ENCODE results near the gene MYO1B.

The MYO1B gene

DNA sequence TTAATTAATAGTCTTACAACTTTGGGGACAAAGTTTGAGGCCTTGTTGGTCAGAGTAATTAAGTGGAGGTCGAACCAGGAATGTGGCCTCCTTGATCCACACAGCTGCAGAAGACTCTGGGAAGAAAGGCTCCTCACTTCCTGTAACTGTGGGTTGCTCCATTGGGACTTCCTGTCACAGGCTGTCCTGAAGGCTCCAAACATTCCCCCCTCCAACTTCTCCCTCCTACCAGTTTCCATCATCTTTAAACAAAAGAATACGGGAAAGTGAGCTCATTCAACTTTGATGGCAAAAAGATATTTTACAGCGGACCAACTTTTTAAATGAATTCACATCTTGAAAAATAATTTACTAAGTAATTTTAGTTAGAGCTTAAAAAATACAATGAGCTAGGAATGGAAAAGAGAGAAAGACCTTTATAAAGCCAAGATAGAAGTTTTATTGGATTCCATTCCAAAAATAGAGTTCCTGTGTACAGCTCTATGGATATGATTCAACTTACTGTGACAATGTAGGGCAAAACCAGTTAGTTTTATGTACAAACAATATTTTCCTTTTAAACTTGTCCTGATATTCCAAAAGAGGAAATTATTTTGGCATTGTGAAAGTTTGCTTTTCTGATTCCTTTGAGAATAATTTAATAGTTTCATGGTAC lies 220.7 kb downstream of the MYO1B start:
- peak overlapping the region; percentile 27 for H3K27ac ChIP-seq
- TF ChIP-seq, protein P1, sequence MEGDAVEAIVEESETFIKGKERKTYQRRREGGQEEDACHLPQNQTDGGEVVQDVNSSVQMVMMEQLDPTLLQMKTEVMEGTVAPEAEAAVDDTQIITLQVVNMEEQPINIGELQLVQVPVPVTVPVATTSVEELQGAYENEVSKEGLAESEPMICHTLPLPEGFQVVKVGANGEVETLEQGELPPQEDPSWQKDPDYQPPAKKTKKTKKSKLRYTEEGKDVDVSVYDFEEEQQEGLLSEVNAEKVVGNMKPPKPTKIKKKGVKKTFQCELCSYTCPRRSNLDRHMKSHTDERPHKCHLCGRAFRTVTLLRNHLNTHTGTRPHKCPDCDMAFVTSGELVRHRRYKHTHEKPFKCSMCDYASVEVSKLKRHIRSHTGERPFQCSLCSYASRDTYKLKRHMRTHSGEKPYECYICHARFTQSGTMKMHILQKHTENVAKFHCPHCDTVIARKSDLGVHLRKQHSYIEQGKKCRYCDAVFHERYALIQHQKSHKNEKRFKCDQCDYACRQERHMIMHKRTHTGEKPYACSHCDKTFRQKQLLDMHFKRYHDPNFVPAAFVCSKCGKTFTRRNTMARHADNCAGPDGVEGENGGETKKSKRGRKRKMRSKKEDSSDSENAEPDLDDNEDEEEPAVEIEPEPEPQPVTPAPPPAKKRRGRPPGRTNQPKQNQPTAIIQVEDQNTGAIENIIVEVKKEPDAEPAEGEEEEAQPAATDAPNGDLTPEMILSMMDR (conservative IDR thresholded peaks at IDR 0.05): no peak

DNA sequence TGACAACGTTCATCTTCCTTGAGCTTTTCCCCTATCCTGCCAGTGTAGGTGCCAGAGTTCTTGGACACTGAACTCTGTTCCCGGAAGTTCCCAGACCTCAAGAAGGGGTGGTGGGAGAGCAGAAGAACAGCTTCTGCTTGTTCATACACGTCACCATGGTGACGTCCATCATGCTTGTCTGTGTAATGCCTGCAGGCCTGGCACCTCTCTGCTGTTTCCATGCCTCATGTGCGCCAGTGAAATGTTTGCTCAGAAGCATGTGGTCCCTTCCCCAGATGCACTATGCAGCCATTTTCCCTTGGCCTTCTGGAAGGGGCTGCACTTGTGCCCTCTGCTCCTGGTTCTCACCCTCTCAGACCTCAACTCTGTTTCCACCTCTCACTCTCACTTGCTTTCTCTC lies 221.9 kb downstream of the MYO1B start:
- TF ChIP-seq, protein P1 (conservative IDR thresholded peaks at IDR 0.05): no peak
- H3K27ac ChIP-seq: no peak overlapping the region

DNA sequence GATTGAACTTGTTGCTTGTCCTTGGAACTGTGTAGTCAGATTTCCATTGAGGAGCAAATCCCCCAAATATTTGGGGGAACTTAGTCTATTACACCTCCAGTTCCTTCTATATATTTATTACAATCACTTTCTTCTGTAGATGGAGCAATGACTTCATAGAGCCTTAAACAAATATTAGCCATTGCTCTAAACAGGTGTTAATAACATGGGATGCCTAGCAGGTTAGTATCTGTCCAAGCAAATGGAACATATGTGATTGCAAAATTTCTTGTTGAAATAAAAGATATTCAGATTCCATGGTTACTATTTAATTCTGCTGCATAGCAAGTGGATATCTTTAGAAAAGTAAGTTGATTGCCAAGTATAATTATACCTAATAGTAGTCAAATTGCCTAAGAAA lies 225.1 kb downstream of the MYO1B start:
- TF ChIP-seq, protein P1 (conservative IDR thresholded peaks at IDR 0.05): no peak

DNA sequence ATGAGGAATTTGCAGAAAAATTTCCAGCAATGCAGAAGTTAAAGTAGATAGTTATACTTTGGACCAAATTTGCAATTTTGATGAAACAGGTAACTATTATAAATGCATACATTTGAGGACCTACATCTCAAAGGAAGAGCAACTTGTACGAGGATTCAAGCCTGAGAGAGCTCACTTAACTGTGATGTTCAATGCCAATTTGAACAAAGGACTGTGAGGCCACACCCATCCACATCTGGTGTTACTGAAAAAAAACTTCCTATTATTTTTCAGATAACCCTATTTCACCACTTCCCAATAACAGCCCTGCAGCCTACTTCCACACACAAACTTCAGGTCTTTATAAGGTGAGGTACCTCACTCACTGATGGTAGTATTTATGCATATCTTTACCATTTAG lies 229.3 kb downstream of the MYO1B start:
- TF ChIP-seq, protein P1 (conservative IDR thresholded peaks at IDR 0.05): no peak
- no peak overlapping the region for H3K27ac ChIP-seq

More for the DNA sequence above, 225.1 kb downstream of the MYO1B start:
- H3K27ac ChIP-seq: no peak overlapping the region
